Stimulated activated CD8-positive, alpha-beta memory T cell treated with anti-CD3 and anti-CD28 coated beads, Interleukin-15, amount 100 ng/mL, for 4 hours (primary cell): ENCODE data around the gene FNDC3B.

ENCODE experiments used
- DNase-seq, 2 donors: peaks; one replicate each; pipeline ENCODE4 v3.0.0-alpha.2; 2020; ENCODE audit warnings: low read depth in 2 of 2

Gene FNDC3B

GRCh38 chr3:172391592-172392302 is 352.4 kb downstream of the FNDC3B start:
- no peak for DNase-seq

- DNase-seq = no peak
Observed at GRCh38 chr3:172394692-172395091, 355.3 kb downstream of the FNDC3B start.

- DNase-seq = no peak
Observed at GRCh38 chr3:172396400-172396799, 357.0 kb downstream of the FNDC3B start.

GRCh38 chr3:172397716-172398405 is 358.5 kb downstream of the FNDC3B start:
- DNase-seq = no peak

- no peak for DNase-seq
Observed at GRCh38 chr3:172398484-172398883, 359.1 kb downstream of the FNDC3B start.

GRCh38 chr3:172402090-172402489 is 362.7 kb downstream of the FNDC3B start:
- no peak for DNase-seq

- no peak for DNase-seq
Observed at GRCh38 chr3:172402892-172403643, 363.7 kb downstream of the FNDC3B start.

- DNase-seq = no peak
Observed at GRCh38 chr3:172404237-172404962, 365.0 kb downstream of the FNDC3B start.

GRCh38 chr3:172405914-172406313 is 366.5 kb downstream of the FNDC3B start:
- no peak for DNase-seq

- no peak for DNase-seq
Observed at GRCh38 chr3:172407872-172408271, 368.5 kb downstream of the FNDC3B start.

- DNase-seq = no peak
Observed at GRCh38 chr3:172410702-172411477, 371.5 kb downstream of the FNDC3B start.

GRCh38 chr3:172411478-172411947 is 372.1 kb downstream of the FNDC3B start:
- DNase-seq = no peak

- no peak for DNase-seq
Observed at GRCh38 chr3:172415323-172415722, 375.9 kb downstream of the FNDC3B start.

GRCh38 chr3:172437713-172438112 is 398.3 kb downstream of the FNDC3B start:
- no peak for DNase-seq

- DNase-seq = no peak
Observed at GRCh38 chr3:172438186-172438585, 398.8 kb downstream of the FNDC3B start.

- no peak for DNase-seq
Observed at GRCh38 chr3:172441581-172441980, 402.2 kb downstream of the FNDC3B start.

- no peak for DNase-seq
Observed at GRCh38 chr3:172442606-172443005, 403.2 kb downstream of the FNDC3B start.

- no peak for DNase-seq
Observed at GRCh38 chr3:172444821-172445220, 405.4 kb downstream of the FNDC3B start.

- no peak for DNase-seq
Observed at GRCh38 chr3:172446198-172446597, 406.8 kb downstream of the FNDC3B start.

GRCh38 chr3:172447611-172448579 is 408.5 kb downstream of the FNDC3B start, which contains the start of gene GHSR:
Gene GHSR (minus strand): TSS chr3:172448456. CDS start chr3:172448413, 43 bp downstream.
- DNase-seq = no peak
